CD14-positive monocyte (primary cell): ENCODE results near the gene PSME3. TPM values are rescaled to one million over a fixed set of nuclear protein-coding genes. Genes with fewer than 3 reads are reported as not detected.
A peak's percentile ranks its signal among the peaks of the same experiment; 100 is the strongest.

Experiments
- DNase-seq, 3 donors: peaks; one replicate each; pipeline ENCODE4 v3.0.0-alpha.2; 2011 to 2022
- H2AFZ ChIP-seq: 2 replicates; pipeline ENCODE4 v1.6.0; 2012; ENCODE audit warnings: mild to moderate bottlenecking, low read depth, low read length, inconsistent platforms; ENCODE audit not compliant: insufficient read depth, poor library complexity, severe bottlenecking
- H3K27ac ChIP-seq, 2 donors: 1 replicate in 1 of 2; 2 replicates in 1 of 2; pipeline ENCODE4 v1.5.1; 2012 to 2013; ENCODE audit warnings: low read length in 2 of 2, control low read depth in 1 of 2, inconsistent platforms in 1 of 2, low read depth in 1 of 2, mild to moderate bottlenecking in 1 of 2
- H3K27me3 ChIP-seq, 2 donors: one replicate each; pipeline versions ENCODE4 v1.6.0 to v1.6.1; 2011 to 2013; ENCODE audit warnings: low read length in 2 of 2; ENCODE audit not compliant: control insufficient read depth in 2 of 2, insufficient read depth in 2 of 2
- H3K36me3 ChIP-seq, 2 donors: replicated peaks in 1 of 2; 1 replicate in 1 of 2; 2 replicates in 1 of 2; pipeline versions ENCODE4 v1.5.1 to v1.6.1; 2012 to 2013; ENCODE audit warnings: low read length in 2 of 2, control low read depth in 1 of 2, inconsistent platforms in 1 of 2, mild to moderate bottlenecking in 1 of 2; ENCODE audit not compliant: insufficient read depth in 2 of 2, control insufficient read depth in 1 of 2
- H3K4me1 ChIP-seq, 2 donors: 1 replicate in 1 of 2; 2 replicates in 1 of 2; pipeline versions ENCODE4 v1.5.1 to v1.6.1; 2012 to 2013; ENCODE audit warnings: low read length in 2 of 2, control low read depth in 1 of 2, inconsistent platforms in 1 of 2, mild to moderate bottlenecking in 1 of 2, moderate library complexity in 1 of 2; ENCODE audit not compliant: insufficient read depth in 2 of 2, control insufficient read depth in 1 of 2
- H3K4me2 ChIP-seq: replicated peaks from 2 replicates; pipeline ENCODE3; 2012; ENCODE audit warnings: low read length, moderate library complexity, mild to moderate bottlenecking; ENCODE audit not compliant: poor library complexity, severe bottlenecking; ENCODE audit errors: extremely low read depth
- H3K4me3 ChIP-seq, 3 experiments: fragments of 200-600 bp in 1 of 3; sonication (generic) in 1 of 3; replicated peaks in 1 of 3; 1 replicate in 2 of 3; 2 replicates in 1 of 3; pipeline ENCODE4 v1.5.1; 2011 to 2013; ENCODE audit warnings: low read length in 3 of 3, mild to moderate bottlenecking in 3 of 3, control low read depth in 2 of 3, low read depth in 2 of 3, inconsistent platforms in 1 of 3, moderate library complexity in 1 of 3
- H3K79me2 ChIP-seq: 2 replicates; pipeline ENCODE4 v1.6.0; 2012; ENCODE audit warnings: mild to moderate bottlenecking, control low read depth, inconsistent platforms, low read length, moderate library complexity; ENCODE audit not compliant: insufficient read depth
- H3K9ac ChIP-seq: 2 replicates; pipeline ENCODE4 v1.6.0; 2017; ENCODE audit warnings: low read length, mild to moderate bottlenecking; ENCODE audit not compliant: insufficient read depth, poor library complexity, severe bottlenecking
- H3K9me3 ChIP-seq, 2 donors: replicated peaks in 1 of 2; 1 replicate in 1 of 2; 2 replicates in 1 of 2; pipeline versions ENCODE4 v1.5.1 to v1.6.1; 2012 to 2013; ENCODE audit warnings: low read length in 2 of 2, control low read depth in 1 of 2; ENCODE audit not compliant: control insufficient read depth in 1 of 2, insufficient read depth in 1 of 2
- H4K20me1 ChIP-seq: 2 replicates; pipeline ENCODE4 v1.6.0; 2012; ENCODE audit warnings: mild to moderate bottlenecking, low read length, control low read depth, moderate library complexity; ENCODE audit not compliant: insufficient read depth
- H3K27ac Mint-ChIP-seq, 7 donors: one replicate each; pipeline ENCODE4 v1.8.0; 2020; ENCODE audit warnings: mild to moderate bottlenecking in 7 of 7, mixed read lengths in 7 of 7, moderate library complexity in 6 of 7, inconsistent platforms in 2 of 7
- H3K27me3 Mint-ChIP-seq, 3 donors: one replicate each; pipeline ENCODE4 v1.8.0; 2021 to 2022; ENCODE audit warnings: low read depth in 3 of 3, mild to moderate bottlenecking in 3 of 3, mixed read lengths in 3 of 3, moderate library complexity in 3 of 3, inconsistent platforms in 1 of 3
- H3K36me3 Mint-ChIP-seq, 2 donors: one replicate each; pipeline ENCODE4 v1.8.0; 2020; ENCODE audit warnings: mixed read lengths in 2 of 2, inconsistent platforms in 1 of 2, mild to moderate bottlenecking in 1 of 2
- H3K4me1 Mint-ChIP-seq: one replicate; pipeline ENCODE4 v1.8.0; 2020; ENCODE audit warnings: mild to moderate bottlenecking, mixed read lengths
- H3K4me3 Mint-ChIP-seq, 2 donors: one replicate each; pipeline ENCODE4 v1.8.0; 2020; ENCODE audit warnings: mild to moderate bottlenecking in 2 of 2, mixed read lengths in 2 of 2, moderate library complexity in 1 of 2
- H3K9me3 Mint-ChIP-seq, 7 donors: one replicate each; pipeline ENCODE4 v1.8.0; 2020 to 2022; ENCODE audit warnings: mixed read lengths in 7 of 7, mild to moderate bottlenecking in 6 of 7, moderate library complexity in 6 of 7, inconsistent platforms in 2 of 7
- CTCF ChIP-seq: fragments of 200-600 bp; IDR thresholded peaks from one replicate; pipeline ENCODE4 v1.8.0; 2022; ENCODE audit warnings: antibody characterized with exemption, mild to moderate bottlenecking
- WGBS: methylation state at CpG from one replicate; pipeline ENCODE4 v1.1.5; 2013; ENCODE audit warnings: missing lambda C conversion rate; ENCODE audit not compliant: insufficient coverage; 5-methylcytosine and 5-hydroxymethylcytosine counted together
- intact Hi-C, 2 donors: fragments of 100-400 bp; cut with micrococcal nuclease; formaldehyde crosslinking; loops; one replicate each; pipeline versions ENCODE4 v1.15.0 to v1.15.1; 2023
- polyA plus RNA-seq, 3 donors: library from polyadenylated mRNA; depleted of rRNA in 1 of 3; unstranded in 2 of 3; stranded (reverse) in 1 of 3; fragments of 300-500 nt in 2 of 3; fragments of >200 nt in 1 of 3; fragmentation: Illumina TruSeq in 2 of 3; gene quantifications; 1 replicate in 2 of 3; 2 replicates in 1 of 3; pipeline ENCODE4 v1.2.3, GENCODE V29; 2012 to 2021

PSME3 gene
- polyA plus RNA-seq, 3 donors: 61.9 to 137 (median 124) TPM

- Mint-ChIP-seq H3K27ac (peak overlapping the region in 2 of 7 donors; percentile 20 to 82), H3K9me3 (no peaks in the 10 kb centered on the region), H3K36me3 (peaks cover 11 to 16% of the 10 kb centered on the region in 2 donors), H3K4me3 (no peak overlapping the region), H3K4me1 (peaks cover 27% of the 10 kb centered on the region), H3K27me3 (peaks cover 12 to 15% (median 12%) of the 10 kb centered on the region in 3 donors)
- Histone ChIP-seq H3K9me3 (no peaks in the 10 kb centered on the region), H3K27ac (no peak overlapping the region), H4K20me1 (no peaks in the 10 kb centered on the region), H3K27me3 (peaks cover 0 to 3% of the 10 kb centered on the region in 2 donors), H3K4me1 (peaks cover 13 to 19% of the 10 kb centered on the region in 2 donors), H3K79me2 (peaks cover 10% of the 10 kb centered on the region), H2AFZ (no peak overlapping the region), H3K9ac (no peak overlapping the region), H3K36me3 (peaks cover 0 to 6% of the 10 kb centered on the region in 2 donors), H3K4me3 (no peak overlapping the region), H3K4me2 (no peak overlapping the region)
- DNase-seq: no peak
- intact Hi-C loops: no loop called here
- TF ChIP-seq CTCF: no peak
- WGBS: 91% methylated on average over 7 of the region's 10 CpGs
These were observed 37.7 kb upstream of the PSME3 start for GRCh38 chr17:42795465-42795864.

- intact Hi-C loops: no loop called here
- no peak overlapping the region for H3K9ac ChIP-seq
- H3K36me3 ChIP-seq: peaks cover 0 to 6% of the 10 kb centered on the region in 2 donors
- Mint-ChIP-seq H3K27me3 (peaks cover 7 to 16% (median 8%) of the 10 kb centered on the region in 3 donors), H3K27ac (peak overlapping the region in 1 of 7 donors; percentile 24), H3K9me3 (no peaks in the 10 kb centered on the region), H3K36me3 (peaks cover 11 to 16% of the 10 kb centered on the region in 2 donors), H3K4me1 (peaks cover 27% of the 10 kb centered on the region), H3K4me3 (no peak overlapping the region)
- H3K79me2 ChIP-seq: peaks cover 10% of the 10 kb centered on the region
- no peak for TF ChIP-seq CTCF
- H3K27ac ChIP-seq: no peak overlapping the region
- DNase-seq: no peak
- peaks cover 13 to 19% of the 10 kb centered on the region in 2 donors for H3K4me1 ChIP-seq
- no peak overlapping the region for H3K4me3 ChIP-seq
- no peak overlapping the region for H3K4me2 ChIP-seq
- H4K20me1 ChIP-seq: no peaks in the 10 kb centered on the region
- 93% methylated on average over 10 of the region's 18 CpGs for WGBS
- no peaks in the 10 kb centered on the region for H3K9me3 ChIP-seq
- no peaks in the 10 kb centered on the region for H3K27me3 ChIP-seq
- no peak overlapping the region for H2AFZ ChIP-seq
These were observed 37.0 kb upstream of the PSME3 start for GRCh38 chr17:42796066-42796758.
